ENCODE data around the gene ADGRD2.
"Not testable (repeated sequence)": the region's sequence is repeated elsewhere in the genome, so short reads cannot be mapped to it uniquely, and the experiment has no call there.

ADGRD2 gene

GRCh38 chr9:124450241-124450924, at the start of gene ADGRD2:
Gene ADGRD2 (plus strand): TSS chr9:124450451. CDS start chr9:124451667, 1,216 bp downstream.
- in situ Hi-C loops (cut with HindIII; ENCODE audit: low sequenced_read_pairs): no loop called here

- in situ Hi-C loops (cut with HindIII; ENCODE audit: low sequenced_read_pairs): no loop called here
Observed at GRCh38 chr9:124403246-124403645, 47.0 kb upstream of the ADGRD2 start.

DNA sequence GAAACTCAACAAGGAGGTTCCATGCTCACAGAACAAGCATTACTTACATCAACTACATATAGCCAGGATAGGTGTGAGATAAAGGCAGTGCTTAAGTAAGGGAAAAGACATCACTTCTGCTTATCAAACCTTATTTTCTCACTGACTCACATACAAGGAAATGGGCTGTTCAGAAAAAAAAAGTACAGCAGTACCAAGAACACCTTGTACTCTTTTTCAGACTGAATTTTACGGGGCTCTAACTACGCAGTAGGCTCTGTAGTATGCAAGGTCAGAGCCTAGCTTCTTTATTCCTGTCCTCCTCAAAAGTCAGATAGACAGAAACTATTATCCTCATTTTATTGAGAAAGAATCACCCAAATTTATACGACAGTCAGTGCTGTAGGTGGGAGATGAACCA, 40.8 kb upstream of the ADGRD2 start:
- in situ Hi-C loops (cut with HindIII; ENCODE audit: low sequenced_read_pairs): no loop called here

DNA sequence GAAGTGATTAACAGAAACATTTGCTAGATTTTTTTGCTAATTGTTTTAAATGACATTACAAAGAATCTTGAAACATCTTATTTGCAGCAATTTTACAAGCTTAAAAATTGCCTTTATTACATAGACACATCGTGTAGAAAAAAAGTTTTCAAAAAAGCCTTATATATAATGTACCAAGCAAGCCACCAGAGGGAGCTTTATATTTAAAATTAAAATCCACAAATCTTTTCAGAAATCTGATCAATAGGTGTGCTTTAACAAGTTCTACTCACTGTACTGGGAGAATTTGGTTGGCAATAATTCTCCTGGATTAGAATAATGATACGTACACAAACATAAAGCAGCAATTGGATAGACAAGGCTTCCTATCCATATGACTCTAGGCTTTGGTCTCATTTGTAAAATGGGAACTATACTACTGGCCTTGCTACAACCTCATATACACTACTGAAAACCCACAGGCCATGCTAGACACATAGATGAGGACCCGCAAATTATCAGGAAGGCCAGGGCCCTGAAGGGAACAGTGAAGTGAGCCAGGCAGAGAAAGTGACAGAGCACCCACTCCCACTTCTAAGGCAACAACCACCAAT, 39.8 kb upstream of the ADGRD2 start:
- in situ Hi-C loops (cut with HindIII; ENCODE audit: low sequenced_read_pairs): loop anchor here (5.0 kb wide), 1 partner anchor 87 kb away; no protein-coding TSS in a partner anchor

- in situ Hi-C loops (cut with HindIII; ENCODE audit: low sequenced_read_pairs): loop anchor here (5.0 kb wide), 1 partner anchor 86 kb away; no protein-coding TSS in a partner anchor
Observed at GRCh38 chr9:124411514-124412227, 38.6 kb upstream of the ADGRD2 start.

DNA sequence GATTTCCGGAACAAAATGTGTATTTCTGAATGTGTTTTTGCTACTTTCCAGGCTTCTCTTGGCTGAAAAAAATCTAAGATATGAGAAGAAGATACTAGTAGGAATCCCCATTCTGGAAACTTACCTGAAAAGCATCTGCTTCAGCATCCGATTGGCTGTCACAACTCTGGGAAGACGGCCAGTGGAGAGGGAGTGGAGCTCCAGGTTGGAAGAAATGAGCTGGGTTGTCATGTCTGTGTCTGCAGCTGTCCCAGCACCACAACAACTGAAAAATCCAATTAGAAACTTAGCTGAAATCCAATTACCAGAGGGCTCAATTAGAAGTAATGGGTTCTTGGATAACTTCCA, 38.0 kb upstream of the ADGRD2 start:
- in situ Hi-C loops (cut with HindIII; ENCODE audit: low sequenced_read_pairs): loop anchor here (5.0 kb wide), 1 partner anchor 85 kb away; no protein-coding TSS in a partner anchor

GRCh38 chr9:124414612-124415011, 35.6 kb upstream of the ADGRD2 start:
- in situ Hi-C loops (cut with HindIII; ENCODE audit: low sequenced_read_pairs): loop anchor here (5.0 kb wide), 1 partner anchor 83 kb away; no protein-coding TSS in a partner anchor

DNA sequence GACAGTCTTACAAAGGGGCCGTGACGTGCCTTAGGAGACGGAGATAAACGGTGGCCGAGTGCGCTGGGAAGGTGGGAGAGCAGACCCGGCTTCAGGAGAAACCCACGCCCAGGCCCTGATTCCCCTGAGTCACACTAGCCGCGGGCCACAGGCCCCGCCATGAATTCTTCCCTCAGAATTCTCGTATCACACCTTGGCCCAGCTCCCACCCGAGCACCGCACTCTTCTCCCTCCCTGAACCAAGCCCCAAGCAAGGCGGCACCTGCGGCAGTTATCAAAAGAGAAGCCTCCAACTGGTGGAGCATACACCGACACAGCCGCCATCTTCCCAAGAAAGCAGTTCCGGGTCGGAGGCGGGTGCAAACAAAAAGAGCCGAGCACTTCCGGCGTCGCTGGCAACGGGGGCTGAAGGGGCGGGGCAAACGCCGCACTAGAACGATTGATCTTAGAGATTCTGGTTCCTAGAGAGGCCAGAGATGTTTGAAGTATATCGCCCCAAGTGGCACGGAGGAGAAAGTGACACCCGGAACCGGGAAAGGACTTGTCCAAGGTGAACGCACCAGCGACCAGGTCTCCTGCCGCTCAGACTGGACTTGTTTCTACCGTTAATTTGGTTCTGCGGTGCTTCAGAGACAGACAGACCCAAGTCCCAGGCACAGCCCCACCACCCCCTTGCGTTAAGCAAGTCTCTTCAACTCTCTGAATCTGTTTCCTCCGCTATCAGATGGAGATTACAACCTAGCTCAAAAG, 35.0 kb upstream of the ADGRD2 start, which contains the start of gene PSMB7:
Gene PSMB7, minus strand, starts transcription at position 341 of the 750 bp plus-strand sequence. Its CDS starts 17 bp downstream, at position 324.
- in situ Hi-C loops (cut with HindIII; ENCODE audit: low sequenced_read_pairs): no loop called here

DNA sequence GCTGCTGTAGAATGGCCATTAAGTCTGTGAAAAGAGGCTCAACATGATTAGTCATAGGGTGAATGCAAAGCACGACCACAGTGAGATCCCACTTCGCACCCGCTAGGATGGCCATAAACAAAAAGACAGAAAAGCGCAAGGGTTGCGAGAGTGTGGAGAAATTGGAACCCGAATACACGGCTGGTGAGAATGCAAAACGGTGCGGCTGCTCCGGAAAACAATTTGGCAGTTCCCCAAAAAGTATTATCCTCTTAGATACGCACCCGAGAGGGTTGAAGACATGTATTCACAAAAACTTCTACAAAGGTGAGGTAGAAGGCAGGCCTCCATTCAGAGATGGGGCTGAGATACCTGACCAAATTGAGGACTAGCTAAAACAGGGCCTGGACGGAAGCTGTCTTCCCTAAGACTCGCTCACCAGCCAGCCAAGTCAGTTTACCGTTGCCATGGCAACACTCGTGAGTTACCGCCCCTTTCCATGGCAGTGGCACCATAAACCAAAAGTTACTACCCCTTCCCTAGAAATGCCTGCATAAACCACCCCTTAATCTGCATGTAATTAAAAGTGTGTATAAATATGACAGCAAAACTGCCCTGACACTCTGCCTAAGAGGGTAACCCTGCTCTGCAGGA, 34.3 kb upstream of the ADGRD2 start:
- in situ Hi-C loops (cut with HindIII; ENCODE audit: low sequenced_read_pairs): no loop called here

DNA sequence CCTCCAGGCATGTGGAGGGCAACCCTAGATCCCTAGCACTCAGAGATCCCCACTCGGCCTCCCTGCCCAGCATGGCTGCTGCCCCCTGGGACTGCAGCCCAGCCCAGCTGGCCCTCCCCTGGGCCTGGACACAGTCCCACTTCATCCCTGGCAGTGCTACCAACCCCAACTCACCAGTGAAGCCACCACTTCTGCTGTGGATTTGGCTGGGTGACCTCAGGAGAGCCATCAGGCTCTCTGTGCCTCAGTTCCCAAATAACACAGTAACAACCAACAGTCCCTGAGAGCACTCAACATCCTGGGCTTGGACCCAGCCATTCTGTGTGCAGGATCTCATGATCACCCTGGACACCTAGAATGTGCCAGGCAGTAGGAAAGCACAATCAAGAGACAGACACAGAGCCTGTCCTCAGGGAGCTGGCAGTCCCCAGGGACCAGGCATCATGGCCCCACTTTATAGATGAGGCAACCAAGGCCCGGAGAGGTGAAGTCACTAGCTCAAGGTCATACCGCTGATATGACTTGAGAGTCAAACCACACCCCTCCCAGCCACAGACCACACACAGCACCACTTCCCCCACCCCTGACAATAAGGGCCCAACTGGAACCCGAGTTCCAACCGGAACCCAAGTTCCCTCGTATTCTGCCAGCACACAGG, 30.3 kb upstream of the ADGRD2 start:
- in situ Hi-C loops (cut with HindIII; ENCODE audit: low sequenced_read_pairs): no loop called here

GRCh38 chr9:124420991-124421543, 29.2 kb upstream of the ADGRD2 start:
- in situ Hi-C loops (cut with HindIII; ENCODE audit: low sequenced_read_pairs): no loop called here

GRCh38 chr9:124423155-124423554, 27.1 kb upstream of the ADGRD2 start:
- in situ Hi-C loops (cut with HindIII; ENCODE audit: low sequenced_read_pairs): no loop called here

GRCh38 chr9:124423591-124423990, 26.7 kb upstream of the ADGRD2 start:
- in situ Hi-C loops (cut with HindIII; ENCODE audit: low sequenced_read_pairs): no loop called here

- in situ Hi-C loops (cut with HindIII; ENCODE audit: low sequenced_read_pairs): not testable (repeated sequence)
Observed at GRCh38 chr9:124425733-124426132, 24.5 kb upstream of the ADGRD2 start.

GRCh38 chr9:124426361-124426760, 23.9 kb upstream of the ADGRD2 start:
- in situ Hi-C loops (cut with HindIII; ENCODE audit: low sequenced_read_pairs): no loop called here

- in situ Hi-C loops (cut with HindIII; ENCODE audit: low sequenced_read_pairs): no loop called here
Observed at GRCh38 chr9:124427281-124427680, 23.0 kb upstream of the ADGRD2 start.

GRCh38 chr9:124428751-124429529, 21.3 kb upstream of the ADGRD2 start:
- in situ Hi-C loops (cut with HindIII; ENCODE audit: low sequenced_read_pairs): no loop called here

DNA sequence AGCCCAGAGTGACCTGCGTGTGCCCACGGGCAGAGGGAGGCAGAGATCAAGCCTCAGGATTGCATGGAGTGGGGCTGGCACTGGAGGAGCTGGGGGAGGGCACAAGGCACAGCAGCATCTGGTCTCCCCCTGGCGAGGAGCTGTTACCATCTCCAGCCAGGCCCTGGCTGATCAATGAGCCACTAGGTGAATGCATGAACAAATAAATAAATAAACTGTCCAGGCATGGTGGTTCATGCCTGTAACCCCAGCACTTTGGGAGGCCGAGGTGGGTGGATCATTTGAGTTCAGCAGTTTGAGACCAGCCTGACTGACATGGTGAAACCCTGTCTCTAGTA, 20.8 kb upstream of the ADGRD2 start:
- in situ Hi-C loops (cut with HindIII; ENCODE audit: low sequenced_read_pairs): no loop called here

DNA sequence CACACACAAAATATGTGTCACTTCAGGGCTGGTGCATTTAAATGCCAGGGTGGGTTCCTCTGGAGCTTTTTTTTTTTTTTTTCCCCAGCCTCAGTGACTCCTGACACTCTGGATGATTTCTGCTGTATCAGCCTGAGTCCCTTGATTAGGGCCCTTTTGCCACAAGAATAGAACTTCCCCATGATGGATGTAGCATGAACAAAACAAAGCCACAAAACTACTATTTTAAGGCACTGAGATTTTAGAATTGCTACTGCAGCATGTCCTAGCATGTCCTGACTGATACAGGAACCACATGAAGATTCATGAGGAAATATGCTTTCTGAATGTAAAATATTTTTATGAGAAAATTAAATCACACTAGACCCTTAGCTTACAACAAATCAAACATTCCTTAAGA, 13.9 kb upstream of the ADGRD2 start:
- in situ Hi-C loops (cut with HindIII; ENCODE audit: low sequenced_read_pairs): no loop called here
